B cell (primary cell): ENCODE measurements around the gene DNAJC2. TPM values are rescaled to one million over a fixed set of nuclear protein-coding genes. Genes with fewer than 3 reads are reported as not detected.

Experiments
- ATAC-seq: fragments of 200-7000 bp; cut with Tn5 transposase; one replicate; pipeline ENCODE4 v1.10.0; 2021; ENCODE audit warnings: low read depth, mild to moderate bottlenecking, moderate number of reproducible peaks, moderate library complexity
- CTCF ChIA-PET: fragments of 350-600 bp; sonication (Branson Sonifier 250); formaldehyde crosslinking; loops from one replicate; lab custom pipeline; 2021; ENCODE audit warnings: antibody characterized with exemption, inconsistent platforms; lab: Charles Lee
- POLR2A ChIA-PET: fragments of 350-600 bp; sonication (Branson Sonifier 250); formaldehyde crosslinking; loops from one replicate; lab custom pipeline; 2021; ENCODE audit warnings: antibody characterized with exemption; lab: Charles Lee
- DNase-seq: peaks from one replicate; pipeline ENCODE4 v3.0.0; 2013
- H2AFZ ChIP-seq: 2 replicates; pipeline ENCODE4 v1.6.1; 2012; ENCODE audit warnings: mild to moderate bottlenecking, low read depth, low read length; ENCODE audit not compliant: insufficient read depth, poor library complexity, severe bottlenecking
- H3K27ac ChIP-seq, 2 donors: 1 replicate in 1 of 2; 2 replicates in 1 of 2; pipeline ENCODE4 v1.5.1; 2012 to 2013; ENCODE audit warnings: low read length in 2 of 2, mild to moderate bottlenecking in 2 of 2, moderate library complexity in 1 of 2
- H3K27me3 ChIP-seq, 4 experiments: fragments of 200-600 bp in 1 of 4; sonication (generic) in 1 of 4; replicated peaks in 1 of 4; 1 replicate in 2 of 4; 2 replicates in 2 of 4; pipeline versions ENCODE4 v1.6.1 to v1.7.0; 2013 to 2016; ENCODE audit warnings: low read length in 3 of 4, mild to moderate bottlenecking in 2 of 4, mixed read lengths in 1 of 4, moderate library complexity in 1 of 4; ENCODE audit not compliant: insufficient read depth in 4 of 4, control insufficient read depth in 3 of 4; ENCODE audit errors: control extremely low read depth in 1 of 4
- H3K36me3 ChIP-seq, 2 experiments: replicated peaks in 1 of 2; 1 replicate in 1 of 2; 2 replicates in 1 of 2; pipeline versions ENCODE4 v1.6.1 to v1.7.1; 2013; ENCODE audit warnings: low read length in 1 of 2; ENCODE audit not compliant: insufficient read depth in 2 of 2, control insufficient read depth in 1 of 2; ENCODE audit errors: control extremely low read depth in 1 of 2, extremely low read depth in 1 of 2
- H3K4me1 ChIP-seq, 2 donors: fragments of 200-600 bp in 1 of 2; sonication (generic) in 1 of 2; 1 replicate in 1 of 2; 2 replicates in 1 of 2; pipeline versions ENCODE4 v1.5.1 to v1.6.1; 2013 to 2017; ENCODE audit warnings: low read length in 2 of 2; ENCODE audit not compliant: control insufficient read depth in 2 of 2, insufficient read depth in 2 of 2
- H3K4me2 ChIP-seq: replicated peaks from 2 replicates; pipeline ENCODE3; 2012; ENCODE audit warnings: mild to moderate bottlenecking, low read depth, low read length; ENCODE audit not compliant: poor library complexity, severe bottlenecking
- H3K4me3 ChIP-seq, 5 experiments: fragments of 200-600 bp in 1 of 5; sonication (generic) in 1 of 5; 1 replicate in 3 of 5; 2 replicates in 2 of 5; pipeline versions ENCODE4 v1.5.1 to v1.7.0; 2011 to 2016; ENCODE audit warnings: low read length in 4 of 5, mild to moderate bottlenecking in 4 of 5, low read depth in 2 of 5, control low read depth in 1 of 5, moderate library complexity in 1 of 5; ENCODE audit not compliant: insufficient read depth in 1 of 5; ENCODE audit errors: control extremely low read depth in 1 of 5, extremely low read depth in 1 of 5
- H3K79me2 ChIP-seq: fragments of 200-600 bp; sonication (generic); one replicate; pipeline ENCODE4 v1.6.0; 2016; ENCODE audit warnings: low read length; ENCODE audit not compliant: control insufficient read depth, insufficient read depth
- H3K9ac ChIP-seq: fragments of 200-600 bp; sonication (generic); 2 replicates; pipeline ENCODE4 v1.6.1; 2017; ENCODE audit warnings: mild to moderate bottlenecking, low read length, moderate library complexity
- H3K9me3 ChIP-seq, 3 donors: one replicate each; pipeline versions ENCODE4 v1.6.1 to v1.7.1; 2013; ENCODE audit warnings: low read length in 2 of 3; ENCODE audit not compliant: control insufficient read depth in 2 of 3, insufficient read depth in 1 of 3; ENCODE audit errors: control extremely low read depth in 1 of 3
- H4K20me1 ChIP-seq: 2 replicates; pipeline ENCODE4 v1.6.0; 2012; ENCODE audit warnings: mild to moderate bottlenecking, low read length; ENCODE audit not compliant: insufficient read depth, control insufficient read depth, poor library complexity, severe bottlenecking
- H3K27ac Mint-ChIP-seq: one replicate; pipeline ENCODE4 v1.8.0; 2021; ENCODE audit warnings: mixed read lengths
- H3K27me3 Mint-ChIP-seq: one replicate; pipeline ENCODE4 v1.8.0; 2021; ENCODE audit warnings: mixed read lengths
- H3K4me1 Mint-ChIP-seq: one replicate; pipeline ENCODE4 v1.8.0; 2021; ENCODE audit warnings: mixed read lengths
- H3K4me3 Mint-ChIP-seq: one replicate; pipeline ENCODE4 v1.8.0; 2021; ENCODE audit warnings: mixed read lengths
- H3K9me3 Mint-ChIP-seq: one replicate; pipeline ENCODE4 v1.8.0; 2022; ENCODE audit warnings: mixed read lengths; ENCODE audit not compliant: insufficient read depth
- EZH2 ChIP-seq: IDR thresholded peaks from 2 replicates; pipeline ENCODE4 v1.6.1; 2012; ENCODE audit warnings: borderline replicate concordance, low read depth, mild to moderate bottlenecking, moderate library complexity, low read length; ENCODE audit not compliant: insufficient read depth, poor library complexity, severe bottlenecking
- WGBS: methylation state at CpG from one replicate; pipeline ENCODE4 v1.1.5; 2013; ENCODE audit warnings: missing lambda C conversion rate; ENCODE audit not compliant: insufficient coverage; 5-methylcytosine and 5-hydroxymethylcytosine counted together
- intact Hi-C: fragments of 100-400 bp; cut with micrococcal nuclease; formaldehyde crosslinking; loops from one replicate; pipeline ENCODE4 v1.10.0; 2022
- polyA plus RNA-seq: library from polyadenylated mRNA; depleted of rRNA; stranded (reverse); fragments of >200 nt; gene quantifications from 2 replicates; pipeline ENCODE4 v1.2.3, GENCODE V29; 2012
- total RNA-seq, 2 donors: library from RNA; stranded (reverse); fragments of 120-200 nt in 1 of 2; gene quantifications; 1 replicate in 1 of 2; 2 replicates in 1 of 2; pipeline versions ENCODE4 v1.2.3 to v1.2.4, GENCODE V29; 2013 to 2022
- TF ChIP-seq, protein P1 (sequence below): fragments of 200-600 bp; IDR thresholded peaks from one replicate; pipeline ENCODE4 v1.8.0; 2022; ENCODE audit warnings: antibody characterized with exemption, mild to moderate bottlenecking

The DNAJC2 gene
- total and polyA plus RNA-seq, 2 donors (not counting 1 experiment from before 2014, with no cell fraction given), result 12.5 to 38.6 TPM

DNA sequence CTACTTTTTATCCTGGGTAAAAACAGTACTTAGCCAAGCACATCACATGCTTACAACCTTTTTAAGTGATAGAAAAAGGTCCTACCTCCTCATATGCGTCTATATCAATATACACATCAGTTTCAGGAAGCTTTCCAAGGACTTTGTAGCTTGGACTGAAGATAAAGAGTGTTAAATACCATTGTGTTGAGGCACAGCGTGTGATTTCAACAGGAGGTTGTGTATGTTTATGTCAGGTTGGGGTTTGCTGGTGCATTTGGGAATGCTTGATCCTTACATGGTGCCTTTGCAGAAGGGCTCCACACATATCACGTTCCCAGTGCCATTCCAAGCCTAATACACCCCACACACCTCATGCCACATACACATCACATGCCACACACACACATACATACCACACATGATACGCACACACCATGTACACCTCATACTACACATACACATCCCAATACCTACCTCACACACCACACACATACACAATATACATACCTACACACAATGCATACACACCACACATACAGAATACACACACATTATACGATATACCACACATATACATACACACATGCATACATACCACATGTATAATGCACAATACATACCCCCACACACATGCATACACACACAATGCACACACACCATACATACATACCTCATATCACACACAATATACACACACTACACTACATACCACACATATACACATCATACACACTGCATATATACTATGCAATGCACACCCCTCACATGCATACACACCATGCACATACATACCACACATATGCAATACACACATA, 36.0 kb upstream of the DNAJC2 start:
- no peak overlapping the region for H3K9ac ChIP-seq
- ChIA-PET CTCF (no interaction called here), POLR2A (no interaction called here)
- peaks cover 3% of the 10 kb centered on the region for H3K27me3 Mint-ChIP-seq
- no peaks in the 10 kb centered on the region for H3K9me3 ChIP-seq
- peaks cover 0 to 4% (median 0%) of the 10 kb centered on the region in 4 experiments for H3K27me3 ChIP-seq
- no peak overlapping the region for H3K4me2 ChIP-seq
- intact Hi-C loops, result no loop called here
- H4K20me1 ChIP-seq, result no peaks in the 10 kb centered on the region
- ATAC-seq, result no peak
- no peak overlapping the region for H3K27ac ChIP-seq
- no peaks in the 10 kb centered on the region for H3K4me1 Mint-ChIP-seq
- WGBS, result 92% methylated on average over 3 of the region's 5 CpGs
- no peak overlapping the region for H3K27ac Mint-ChIP-seq
- H3K79me2 ChIP-seq, result no peaks in the 10 kb centered on the region
- no peak overlapping the region for H2AFZ ChIP-seq
- H3K4me1 ChIP-seq, result no peaks in the 10 kb centered on the region
- DNase-seq, result no peak
- H3K9me3 Mint-ChIP-seq, result no peaks in the 10 kb centered on the region
- no peaks in the 10 kb centered on the region for H3K36me3 ChIP-seq
- H3K4me3 Mint-ChIP-seq, result no peak overlapping the region
- TF ChIP-seq, protein P1, sequence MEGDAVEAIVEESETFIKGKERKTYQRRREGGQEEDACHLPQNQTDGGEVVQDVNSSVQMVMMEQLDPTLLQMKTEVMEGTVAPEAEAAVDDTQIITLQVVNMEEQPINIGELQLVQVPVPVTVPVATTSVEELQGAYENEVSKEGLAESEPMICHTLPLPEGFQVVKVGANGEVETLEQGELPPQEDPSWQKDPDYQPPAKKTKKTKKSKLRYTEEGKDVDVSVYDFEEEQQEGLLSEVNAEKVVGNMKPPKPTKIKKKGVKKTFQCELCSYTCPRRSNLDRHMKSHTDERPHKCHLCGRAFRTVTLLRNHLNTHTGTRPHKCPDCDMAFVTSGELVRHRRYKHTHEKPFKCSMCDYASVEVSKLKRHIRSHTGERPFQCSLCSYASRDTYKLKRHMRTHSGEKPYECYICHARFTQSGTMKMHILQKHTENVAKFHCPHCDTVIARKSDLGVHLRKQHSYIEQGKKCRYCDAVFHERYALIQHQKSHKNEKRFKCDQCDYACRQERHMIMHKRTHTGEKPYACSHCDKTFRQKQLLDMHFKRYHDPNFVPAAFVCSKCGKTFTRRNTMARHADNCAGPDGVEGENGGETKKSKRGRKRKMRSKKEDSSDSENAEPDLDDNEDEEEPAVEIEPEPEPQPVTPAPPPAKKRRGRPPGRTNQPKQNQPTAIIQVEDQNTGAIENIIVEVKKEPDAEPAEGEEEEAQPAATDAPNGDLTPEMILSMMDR, result no peak
- no peak for TF ChIP-seq EZH2
- no peak overlapping the region for H3K4me3 ChIP-seq

DNA sequence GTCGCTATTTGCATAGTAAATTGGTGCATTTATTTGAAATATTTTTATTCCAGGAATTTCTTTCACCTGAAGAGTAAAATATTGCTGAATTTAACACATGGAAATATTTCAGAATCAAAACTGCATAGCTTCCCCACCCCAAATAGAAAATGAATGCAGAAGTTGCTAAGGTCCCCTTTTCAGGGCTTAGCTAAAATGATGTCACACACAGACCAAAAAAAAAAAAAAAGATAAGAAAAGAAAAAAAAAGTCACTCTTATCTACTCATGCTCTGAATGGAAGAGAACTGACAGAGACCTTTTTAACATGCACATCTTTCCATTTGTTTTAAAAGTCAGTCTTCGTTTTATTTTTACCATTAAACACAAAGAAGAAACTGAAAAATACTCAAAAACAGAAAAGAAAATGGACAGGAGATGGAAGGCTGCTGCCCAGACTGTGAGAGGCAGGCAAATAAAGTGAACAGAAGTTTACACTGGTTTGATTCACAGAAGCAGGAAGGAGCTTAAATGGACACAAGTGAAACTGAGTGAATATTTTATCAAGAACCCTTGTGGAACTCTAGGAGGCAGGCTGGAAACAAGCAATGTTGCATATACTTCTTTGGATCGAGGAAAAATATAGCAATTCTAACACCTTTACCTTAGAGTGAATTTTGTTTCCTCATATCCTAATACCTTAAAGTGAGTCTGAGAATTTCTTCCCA, 34.9 kb upstream of the DNAJC2 start:
- Histone ChIP-seq H3K9ac (no peak overlapping the region), H3K4me2 (no peak overlapping the region), H3K27me3 (peaks cover 0 to 4% (median 0%) of the 10 kb centered on the region in 4 experiments), H4K20me1 (no peaks in the 10 kb centered on the region), H3K4me3 (no peak overlapping the region), H3K9me3 (no peaks in the 10 kb centered on the region), H3K79me2 (no peaks in the 10 kb centered on the region), H2AFZ (no peak overlapping the region), H3K27ac (no peak overlapping the region), H3K36me3 (no peaks in the 10 kb centered on the region), H3K4me1 (no peaks in the 10 kb centered on the region)
- no CpG with 5 or more reads among the region's 3 CpGs for WGBS
- intact Hi-C loops, result no loop called here
- DNase-seq (no peak), ATAC-seq (no peak)
- ChIA-PET CTCF (no interaction called here), POLR2A (no interaction called here)
- Mint-ChIP-seq H3K9me3 (no peaks in the 10 kb centered on the region), H3K27ac (no peak overlapping the region), H3K4me1 (no peaks in the 10 kb centered on the region), H3K27me3 (peaks cover 3% of the 10 kb centered on the region), H3K4me3 (no peak overlapping the region)
- TF ChIP-seq, protein P1, result no peak
- TF ChIP-seq EZH2, result no peak
